HepG2 (cell line): Measurements from ENCODE around the gene SMIM10L1. TPM values are rescaled to one million over a fixed set of nuclear protein-coding genes. Genes with fewer than 3 reads are reported as not detected.

Experiments used
- ATAC-seq: fragments of 200-7000 bp; cut with Tn5 transposase; 3 replicates; pipeline ENCODE4 v1.9.1; 2020; ENCODE audit warnings: mild to moderate bottlenecking, moderate library complexity
- BruUV-seq: library from RNA; stranded (reverse); fragments of 400-500 nt; replicated peaks from 2 replicates; lab custom pipeline; 2021; lab: Mats Ljungman, UMichigan
- CTCF ChIA-PET: fragments of 300-600 bp; formaldehyde crosslinking; extraction: SDS; loops from one replicate; lab custom pipeline; 2021; ENCODE audit warnings: low total read pairs, inconsistent platforms, low intra/inter-chr PET ratio; lab: Yijun Ruan, JAX
- POLR2A ChIA-PET: fragments of 350-600 bp; sonication (Branson Sonifier 250); formaldehyde crosslinking; loops from one replicate; lab custom pipeline; 2020; ENCODE audit warnings: antibody characterized with exemption, inconsistent platforms; lab: Yijun Ruan, JAX
- DNase-seq: peaks from one replicate; pipeline ENCODE4 v3.0.0-alpha.2; 2015; ENCODE audit warnings: low spot score
- FAIRE-seq: peaks from 3 replicates; lab custom pipeline; 2011; peaks lifted over from hg19 to GRCh38; lab: Jason Lieb, UNC
- H2AFZ ChIP-seq: one replicate; pipeline ENCODE4 v1.6.1; 2011; ENCODE audit warnings: low read length, inconsistent platforms
- H3K27ac ChIP-seq: fragments of 300-600 bp; 3 replicates; pipeline ENCODE4 v1.8.0; 2011; ENCODE audit warnings: mixed run types, mild to moderate bottlenecking, mixed read lengths, low read length, inconsistent platforms; ENCODE audit not compliant: insufficient read depth; ENCODE audit errors: extremely low read length
- H3K27me3 ChIP-seq, 2 experiments: fragments of 200-600 bp in 1 of 2; 2 replicates in 1 of 2; 3 replicates in 1 of 2; pipeline versions ENCODE4 v1.6.0 to v1.8.0; 2011; ENCODE audit warnings: low read length in 2 of 2, mild to moderate bottlenecking in 2 of 2, moderate library complexity in 2 of 2, inconsistent platforms in 1 of 2; ENCODE audit not compliant: insufficient read depth in 2 of 2, control insufficient read depth in 1 of 2
- H3K36me3 ChIP-seq, 2 experiments: fragments of 200-600 bp in 1 of 2; replicated peaks in 1 of 2; 2 replicates in 1 of 2; 3 replicates in 1 of 2; pipeline versions ENCODE4 v1.5.1 to v1.8.0; 2011; ENCODE audit warnings: low read length in 2 of 2, inconsistent platforms in 1 of 2; ENCODE audit not compliant: insufficient read depth in 2 of 2, control insufficient read depth in 1 of 2
- H3K4me1 ChIP-seq: 2 replicates; pipeline ENCODE4 v1.5.1; 2012; ENCODE audit warnings: low read length, inconsistent platforms; ENCODE audit not compliant: insufficient read depth
- H3K4me2 ChIP-seq: 2 replicates; pipeline ENCODE4 v1.6.0; 2011; ENCODE audit warnings: low read depth, low read length, inconsistent platforms
- H3K4me3 ChIP-seq, 3 experiments: fragments of 200-600 bp in 1 of 3; sonication (generic), shearing (Covaris generic) in 1 of 3; replicated peaks in 1 of 3; 2 replicates each; pipeline ENCODE4 v1.5.1; 2011 to 2016; ENCODE audit warnings: low read length in 3 of 3, inconsistent platforms in 2 of 3, low read depth in 2 of 3, mild to moderate bottlenecking in 2 of 3, control low read depth in 1 of 3, mixed read lengths in 1 of 3; ENCODE audit not compliant: insufficient read depth in 1 of 3
- H3K79me2 ChIP-seq: one replicate; pipeline ENCODE4 v1.6.1; 2011; ENCODE audit warnings: low read length, inconsistent platforms; ENCODE audit not compliant: insufficient read depth
- H3K9ac ChIP-seq: 2 replicates; pipeline ENCODE4 v1.6.0; 2011; ENCODE audit warnings: mild to moderate bottlenecking, low read depth, low read length, inconsistent platforms; ENCODE audit not compliant: insufficient read depth
- H3K9me3 ChIP-seq: 2 replicates; pipeline ENCODE4 v1.5.1; 2012; ENCODE audit warnings: mild to moderate bottlenecking, low read length
- H4K20me1 ChIP-seq: 2 replicates; pipeline ENCODE4 v1.6.0; 2011; ENCODE audit warnings: inconsistent platforms, mild to moderate bottlenecking, low read length, moderate library complexity; ENCODE audit not compliant: insufficient read depth
- ATF7 ChIP-seq, 2 experiments: fragments of 450-650 bp in 1 of 2; sonication (generic) in 1 of 2; formaldehyde crosslinking in 1 of 2; IDR thresholded peaks; 2 replicates each; pipeline versions ENCODE4 v1.4.0 to v1.6.1; 2016 to 2020; ENCODE audit warnings: antibody characterized with exemption in 1 of 2, mild to moderate bottlenecking in 1 of 2, missing genetic modification reagents in 1 of 2
- GATAD1 ChIP-seq: IDR thresholded peaks from 2 replicates; pipeline ENCODE4 v1.6.1; 2016; ENCODE audit warnings: missing genetic modification reagents, missing compliant biosample characterization
- HIVEP1 ChIP-seq: sonication (generic); formaldehyde crosslinking; IDR thresholded peaks from 2 replicates; pipeline ENCODE4 v1.4.0; 2020; ENCODE audit warnings: mild to moderate bottlenecking, missing genetic modification reagents
- HMGXB3 ChIP-seq: sonication (generic); formaldehyde crosslinking; IDR thresholded peaks from 2 replicates; pipeline ENCODE4 v1.4.0; 2020; ENCODE audit warnings: missing genetic modification reagents, borderline replicate concordance
- MAFK ChIP-seq, 2 experiments: IDR thresholded peaks in 1 of 2; conservative IDR thresholded peaks in 1 of 2; 2 replicates each; pipeline ENCODE4 v1.6.1; 2011; ENCODE audit warnings: improper control_type of control experiment in 2 of 2, low read length in 2 of 2
- RARA ChIP-seq: IDR thresholded peaks from 2 replicates; pipeline ENCODE4 v1.6.1; 2016; ENCODE audit warnings: missing genetic modification reagents, missing compliant biosample characterization
- ZFP36L1 ChIP-seq: sonication (generic); formaldehyde crosslinking; IDR thresholded peaks from 2 replicates; pipeline ENCODE4 v1.8.0; 2022; ENCODE audit warnings: mild to moderate bottlenecking, missing genetic modification reagents, moderate library complexity
- ZNF253 ChIP-seq: sonication (generic); formaldehyde crosslinking; IDR thresholded peaks from 2 replicates; pipeline ENCODE4 v1.8.0; 2022; ENCODE audit warnings: mild to moderate bottlenecking, missing genetic modification reagents, borderline replicate concordance
- ZNF280B ChIP-seq: sonication (generic); formaldehyde crosslinking; IDR thresholded peaks from 2 replicates; pipeline ENCODE4 v1.5.0; 2020; ENCODE audit warnings: missing genetic modification reagents, mild to moderate bottlenecking, borderline replicate concordance
- ZNF280D ChIP-seq: sonication (generic); formaldehyde crosslinking; IDR thresholded peaks from 2 replicates; pipeline ENCODE4 v1.5.1; 2020; ENCODE audit warnings: mild to moderate bottlenecking, missing genetic modification reagents
- ZNF33B ChIP-seq: sonication (generic); formaldehyde crosslinking; IDR thresholded peaks from 2 replicates; pipeline ENCODE4 v1.5.1; 2020; ENCODE audit warnings: mild to moderate bottlenecking, missing genetic modification reagents
- ZNF430 ChIP-seq: sonication (generic); formaldehyde crosslinking; IDR thresholded peaks from 2 replicates; pipeline ENCODE4 v1.9.0; 2021; ENCODE audit warnings: mild to moderate bottlenecking, missing genetic modification reagents
- ZNF788 ChIP-seq: sonication (generic); formaldehyde crosslinking; IDR thresholded peaks from 2 replicates; pipeline ENCODE4 v1.5.0; 2020; ENCODE audit warnings: mild to moderate bottlenecking, missing genetic modification reagents, borderline replicate concordance
- ZNF83 ChIP-seq: sonication (generic); formaldehyde crosslinking; IDR thresholded peaks from 2 replicates; pipeline ENCODE4 v1.4.0; 2020; ENCODE audit warnings: missing genetic modification reagents, mild to moderate bottlenecking, borderline replicate concordance
- WGBS: methylation state at CpG from one replicate; pipeline ENCODE4 v1.1.6; 2017; ENCODE audit warnings: low lambda C conversion rate; 5-methylcytosine and 5-hydroxymethylcytosine counted together
- in situ Hi-C: cut with HindIII; loops from 2 replicates; pipeline ENCODE4 v1.10.0; 2017; ENCODE audit warnings: low pct_unique_long_range_greater_than_20kb; ENCODE audit not compliant: extremely low pct_ligation_motif_present
- intact Hi-C: fragments of 100-400 bp; cut with micrococcal nuclease; formaldehyde crosslinking; loops from one replicate; pipeline ENCODE4 v1.10.0; 2022; ENCODE audit not compliant: unreplicated experiment
- polyA plus RNA-seq, 8 experiments: library from polyadenylated mRNA; depleted of rRNA in 3 of 8; stranded (reverse) in 7 of 8; unstranded in 1 of 8; fragments of >200 nt; fragmentation: Illumina TruSeq in 4 of 8; extraction: Trizol in 4 of 8; gene quantifications; 2 replicates each; pipeline versions ENCODE4 v1.2.1 to v1.2.3, GENCODE V29; 2011 to 2016; ENCODE audit warnings: low read depth in 4 of 8, missing spikeins in 1 of 8, mixed read lengths in 1 of 8; ENCODE audit not compliant: insufficient read depth in 1 of 8
- total RNA-seq, 5 experiments: library from RNA; depleted of rRNA; stranded (reverse); fragments of >200 nt; fragmentation: Illumina TruSeq; extraction: Trizol; gene quantifications; 2 replicates each; pipeline ENCODE4 v1.2.3, GENCODE V29; 2016; ENCODE audit warnings: low read depth in 1 of 5

The SMIM10L1 gene
- total and polyA plus RNA-seq, 2 of the 13 experiments (the other 11 are each of a cell fraction or from before 2014, with no cell fraction given), result 3.7 to 11.8 TPM

GRCh38 chr12:11170810-11171144, 217 bp upstream of the SMIM10L1 start:
- Histone ChIP-seq H3K9me3 (no peaks in the 10 kb centered on the region), H3K36me3 (peaks cover 3 to 9% of the 10 kb centered on the region in 2 experiments; a peak in 4 of 5 replicates), H3K9ac (peak overlapping the region; percentile 98), H3K79me2 (peaks cover 70% of the 10 kb centered on the region), H3K4me2 (peak overlapping the region; percentile 75), H4K20me1 (peaks cover 22% of the 10 kb centered on the region), H3K4me3 (peak overlapping the region; percentile 84 to 94 (median 84)), H3K27me3 (no peaks in the 10 kb centered on the region; a peak in 1 of 5 replicates), H2AFZ (no peak overlapping the region), H3K4me1 (peaks cover 54% of the 10 kb centered on the region), H3K27ac (peak overlapping the region; percentile 95)
- no peak for DNase-seq
- POLR2A ChIA-PET, result interaction anchor here (0.6 to 2.1 kb wide), 18 partner anchors 8 to 958 kb away, joined by 3 to 11 read pairs (median 4); partner anchors contain the start of genes GABARAPL1 and TAS2R19
- intact Hi-C loops, result no loop called here
- WGBS, result 0% methylated on average over 4 of the region's 4 CpGs
- CTCF ChIA-PET, result no interaction called here
- BruUV-seq, result no TSS peak
- peak; percentile 56 for FAIRE-seq
- in situ Hi-C loops, result no loop called here
- ATAC-seq, result no peak
- TF ChIP-seq ZFP36L1 (CRISPR knock-in tag) (peak; percentile 74; the same call in 1 of the 2 replicates), HIVEP1 (CRISPR knock-in tag) (no peak), MAFK (conservative IDR thresholded peaks at IDR 0.05 in 1 of 2, IDR thresholded peaks at IDR 0.05 in 1 of 2; ENCODE audit: low read length in 2 of 2) (no peak), ATF7 (IDR thresholded peaks at IDR 0.05) (no peak), ATF7 (CRISPR knock-in tag; IDR thresholded peaks at IDR 0.05) (no peak), ZNF280D (CRISPR knock-in tag) (no peak), ZNF788 (CRISPR knock-in tag) (no peak), ZNF33B (CRISPR knock-in tag) (no peak), GATAD1 (CRISPR knock-in tag) (no peak), RARA (CRISPR knock-in tag) (no peak), ZNF83 (no peak), ZNF430 (CRISPR knock-in tag) (no peak), ZNF280B (no peak), HMGXB3 (CRISPR knock-in tag) (no peak), ZNF253 (CRISPR knock-in tag) (no peak)
